PFSK-1 (cell line): ENCODE data around the gene STK35.

ENCODE experiments used
- POLR2AphosphoS5 ChIP-seq: IDR thresholded peaks from 2 replicates; pipeline ENCODE4 v1.6.1; 2012; ENCODE audit warnings: low read depth, mild to moderate bottlenecking, control low read depth, low read length, moderate library complexity
- SIN3A ChIP-seq: IDR thresholded peaks from 2 replicates; pipeline ENCODE4 v1.6.1; 2012; ENCODE audit warnings: mild to moderate bottlenecking, low read length, moderate library complexity, borderline replicate concordance; ENCODE audit not compliant: insufficient read depth
- TAF1 ChIP-seq: IDR thresholded peaks from 2 replicates; pipeline ENCODE4 v1.6.1; 2012; ENCODE audit warnings: low read length, control low read depth, borderline replicate concordance; ENCODE audit not compliant: insufficient read depth

DNA sequence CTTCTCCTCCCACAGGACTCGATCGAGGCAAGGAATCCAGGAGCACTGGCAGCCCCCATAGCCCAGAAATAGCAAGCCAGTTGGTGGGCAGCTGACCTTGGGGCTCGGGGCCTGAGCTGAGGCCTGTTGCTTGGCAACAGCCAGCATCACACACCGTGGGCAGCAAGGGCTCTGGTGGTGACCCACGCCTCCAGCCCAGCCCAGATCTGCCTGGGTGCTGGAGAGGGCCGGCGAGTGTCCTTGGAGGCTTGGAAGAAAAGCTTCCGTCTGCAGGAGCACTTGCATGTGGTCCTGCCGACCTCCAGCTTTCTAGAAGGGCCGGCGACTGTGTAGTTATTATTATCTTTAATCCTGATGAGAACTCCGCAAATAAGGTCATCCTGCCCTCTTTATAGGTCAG lies 67.3 kb downstream of the STK35 start:
- TF ChIP-seq TAF1 (no peak), POLR2AphosphoS5 (no peak), SIN3A (no peak)
